HG02588 (cell line): Measurements from ENCODE around the gene AMIGO2.

Experiments
- ATAC-seq: cut with Tn5 transposase; IDR thresholded peaks from one replicate; pipeline ENCODE4 v1.9.1; 2021; ENCODE audit warnings: mild to moderate bottlenecking, moderate library complexity; ENCODE audit not compliant: unreplicated experiment

The AMIGO2 gene

DNA sequence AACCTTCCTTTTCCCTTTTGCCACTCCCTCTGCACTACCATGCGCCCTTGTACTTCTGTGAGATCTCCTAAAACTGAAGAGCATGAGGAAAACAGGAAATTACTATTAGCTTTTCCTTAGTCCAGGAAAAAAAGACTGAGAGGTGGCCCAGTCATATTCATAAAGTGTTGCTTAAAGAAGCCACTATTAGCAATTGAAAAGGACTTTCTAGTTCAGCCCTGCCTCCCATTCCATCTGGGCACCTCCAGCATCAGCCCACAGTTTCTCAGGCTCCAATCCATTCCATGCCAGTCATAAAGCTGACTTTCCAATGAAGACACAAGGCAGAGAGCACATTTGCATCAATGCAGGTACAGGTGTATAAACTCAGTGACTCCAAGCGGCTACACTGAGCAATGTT, 19.9 kb upstream of the AMIGO2 start:
- ATAC-seq: no peak

DNA sequence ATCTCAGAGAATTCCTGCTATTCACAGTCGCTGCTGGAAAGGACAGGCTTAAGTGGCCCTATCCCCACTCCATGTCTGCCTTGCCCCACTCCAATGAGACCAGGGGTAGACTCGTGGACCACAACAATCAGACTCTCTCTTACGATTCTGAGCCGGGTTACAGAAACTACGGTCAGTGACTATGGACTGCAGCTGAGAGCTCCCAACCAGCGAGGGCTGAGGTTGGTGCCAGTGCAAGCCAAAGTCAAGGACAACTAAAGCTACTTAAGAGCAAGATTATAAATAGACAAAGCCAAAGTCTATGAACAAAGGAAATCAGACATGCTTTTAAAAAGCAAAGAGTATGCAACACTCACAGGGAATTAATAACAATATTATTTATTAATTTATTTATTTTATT, 18.3 kb upstream of the AMIGO2 start:
- no peak for ATAC-seq

- no peak for ATAC-seq
Measured at GRCh38 chr12:47097276-47097896, 17.6 kb upstream of the AMIGO2 start.

DNA sequence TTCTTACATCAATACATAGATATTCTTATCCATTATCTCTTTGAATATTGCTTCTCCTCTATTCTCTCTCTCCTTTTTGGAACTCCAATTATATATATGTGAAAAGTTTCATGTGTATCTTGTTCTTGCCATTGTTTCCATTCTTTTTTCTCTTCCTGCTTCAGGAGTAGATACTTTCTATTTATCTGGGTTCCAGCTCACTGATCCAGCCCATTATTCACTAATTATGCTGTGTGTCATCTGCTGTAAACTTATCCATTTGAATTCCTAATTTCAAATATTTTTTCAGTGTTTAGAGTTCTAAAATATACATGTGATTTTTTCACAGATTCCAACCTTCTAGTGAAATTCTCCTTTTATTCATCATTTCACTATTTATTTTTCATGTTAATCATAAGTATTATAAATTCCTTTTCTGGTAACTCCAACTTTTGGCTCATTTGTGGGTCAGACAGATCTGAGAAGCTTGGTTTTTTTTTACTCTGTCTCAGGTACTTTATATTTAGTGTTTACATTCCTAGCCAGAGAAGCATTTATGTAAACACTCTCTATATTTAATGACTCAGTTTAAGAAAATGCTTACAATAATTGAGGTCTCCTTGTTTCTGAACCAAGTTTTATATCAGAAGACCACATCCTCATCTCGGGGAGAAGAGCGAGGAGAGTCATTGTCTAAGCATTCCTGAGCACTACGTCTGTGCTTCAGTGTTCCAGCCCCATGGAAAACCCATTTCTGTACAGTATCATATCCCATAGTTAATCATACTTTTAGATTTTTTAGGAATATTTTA, 15.9 kb upstream of the AMIGO2 start:
- ATAC-seq: no peak

- no peak for ATAC-seq
Measured at GRCh38 chr12:47094804-47095203, 15.0 kb upstream of the AMIGO2 start.

GRCh38 chr12:47091009-47091408, 11.2 kb upstream of the AMIGO2 start:
- ATAC-seq: no peak

DNA sequence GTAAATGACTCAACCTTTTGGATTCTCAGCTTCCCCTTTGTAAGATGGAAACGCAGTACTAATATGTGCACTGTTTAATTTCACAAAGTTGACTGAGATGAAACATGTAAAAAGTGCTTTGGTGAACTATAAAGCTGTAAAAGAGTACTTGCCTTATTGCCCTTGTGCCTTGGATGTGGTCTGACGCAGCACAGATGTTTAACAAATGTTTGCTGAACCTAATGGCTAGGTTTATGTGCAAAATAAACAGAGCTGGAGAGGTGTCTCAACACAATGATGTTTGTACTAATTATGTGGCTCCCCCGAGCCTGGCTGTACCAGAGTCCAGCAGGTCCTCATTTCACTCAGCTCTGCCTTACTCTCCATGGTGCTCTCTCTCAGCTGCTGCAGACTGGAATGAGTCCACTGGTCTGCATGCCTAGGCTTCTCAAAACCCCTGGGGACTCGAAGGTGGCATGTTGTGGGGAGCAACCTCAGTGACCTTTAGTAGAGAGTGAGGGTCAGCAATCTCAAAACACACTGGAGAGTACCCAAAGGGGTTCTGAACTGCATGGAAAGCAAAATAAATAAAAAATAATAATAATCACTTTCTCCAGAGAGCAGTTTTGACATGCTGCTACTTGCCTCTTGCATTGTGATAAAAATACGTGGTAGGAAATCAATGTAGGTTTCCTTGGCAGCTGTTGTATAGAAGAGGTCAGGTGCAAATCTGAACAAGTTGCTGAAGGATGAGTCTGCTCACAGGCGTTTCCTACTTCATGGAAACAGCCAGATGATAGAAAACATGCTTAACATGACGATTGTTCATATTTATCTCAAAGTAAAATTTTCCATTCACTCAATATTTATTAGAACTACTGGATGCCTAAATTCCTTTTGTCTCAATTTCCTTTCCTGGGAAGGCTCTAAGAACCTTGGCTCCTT, 8.5 kb upstream of the AMIGO2 start:
- no peak for ATAC-seq

DNA sequence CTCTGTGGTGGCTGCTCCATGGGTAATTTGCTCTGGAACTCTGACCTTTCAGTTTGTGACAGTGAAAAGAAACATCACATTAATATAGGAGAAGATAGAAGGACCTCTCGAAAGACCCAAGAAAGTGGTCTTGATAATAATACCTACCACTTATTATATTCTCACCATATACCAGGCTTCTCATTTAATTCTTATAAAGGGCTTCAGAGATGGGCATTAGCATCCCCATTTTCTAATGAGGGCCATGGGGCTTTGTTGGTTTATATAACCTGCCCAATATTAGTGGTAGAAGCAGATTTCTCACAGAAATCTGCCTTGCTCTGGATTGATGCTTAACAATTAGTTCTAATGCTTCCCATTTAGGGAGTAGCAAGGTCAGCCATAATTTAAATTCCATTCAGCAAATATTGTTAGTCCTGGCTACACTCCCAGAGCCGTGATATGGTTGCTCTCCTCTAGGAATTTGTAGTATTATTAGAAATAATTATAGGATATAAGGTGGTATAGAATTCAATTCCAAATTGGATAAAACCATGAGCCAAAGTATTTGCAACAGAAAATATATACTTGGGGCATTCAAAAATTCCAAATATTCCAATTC, 7.4 kb upstream of the AMIGO2 start:
- no peak for ATAC-seq

GRCh38 chr12:47085815-47086252, 6.1 kb upstream of the AMIGO2 start:
- ATAC-seq: no peak

DNA sequence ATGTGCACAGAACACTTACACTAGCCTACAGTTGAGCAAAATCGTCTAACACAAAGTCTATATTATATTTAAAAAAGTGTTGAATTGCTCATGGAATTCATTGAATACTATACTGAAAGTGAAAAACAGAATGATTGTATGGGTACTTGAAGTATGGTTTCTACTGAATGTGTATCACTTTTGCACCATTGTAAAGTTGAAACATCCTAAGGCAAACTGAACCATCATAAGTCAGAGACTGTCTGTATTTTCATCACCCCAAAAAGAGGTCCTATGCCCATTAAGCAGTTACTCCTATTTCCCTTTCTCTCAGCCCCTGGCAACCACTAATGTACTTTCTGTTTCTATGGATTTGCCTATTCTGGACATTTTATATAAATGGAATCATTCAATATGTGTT, 4.4 kb upstream of the AMIGO2 start:
- ATAC-seq: no peak

DNA sequence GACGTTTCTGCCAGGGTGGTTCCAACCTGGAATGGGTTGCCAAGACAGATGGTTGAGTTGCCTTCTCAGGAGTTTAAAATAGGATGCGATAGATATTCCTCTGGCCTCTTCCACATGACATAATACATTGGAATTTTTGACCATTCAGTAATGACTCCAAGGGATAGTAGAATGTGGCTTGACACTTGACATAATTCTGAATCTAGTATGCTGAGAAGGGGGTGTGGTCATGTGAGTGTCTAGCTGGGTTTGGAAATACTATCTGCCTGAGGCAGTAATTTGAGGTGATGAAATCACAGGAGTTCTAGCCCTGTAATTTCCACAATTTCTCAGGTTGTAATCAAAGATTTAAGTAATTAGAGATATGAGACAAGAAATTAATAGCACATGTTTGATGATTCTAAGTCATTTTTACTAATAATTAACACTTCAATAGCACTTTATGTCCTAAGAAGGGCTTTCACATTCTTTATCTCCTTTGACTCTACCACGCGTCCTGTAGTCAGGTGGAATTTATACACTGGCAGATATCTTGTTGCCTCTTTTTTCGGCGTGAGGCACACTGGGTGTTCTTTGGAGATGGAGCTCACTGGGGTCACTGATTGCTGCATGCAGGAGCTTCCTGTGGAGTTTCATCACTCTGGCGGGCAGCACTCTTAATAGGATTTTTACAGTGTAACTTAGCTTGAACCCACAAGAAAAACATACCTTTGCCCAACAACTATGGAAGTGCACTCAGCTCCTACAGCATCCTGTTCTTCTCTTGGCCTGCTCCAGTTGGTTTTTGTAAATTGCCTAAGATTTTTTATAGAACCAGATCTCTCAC, 3.2 kb upstream of the AMIGO2 start:
- ATAC-seq: no peak

DNA sequence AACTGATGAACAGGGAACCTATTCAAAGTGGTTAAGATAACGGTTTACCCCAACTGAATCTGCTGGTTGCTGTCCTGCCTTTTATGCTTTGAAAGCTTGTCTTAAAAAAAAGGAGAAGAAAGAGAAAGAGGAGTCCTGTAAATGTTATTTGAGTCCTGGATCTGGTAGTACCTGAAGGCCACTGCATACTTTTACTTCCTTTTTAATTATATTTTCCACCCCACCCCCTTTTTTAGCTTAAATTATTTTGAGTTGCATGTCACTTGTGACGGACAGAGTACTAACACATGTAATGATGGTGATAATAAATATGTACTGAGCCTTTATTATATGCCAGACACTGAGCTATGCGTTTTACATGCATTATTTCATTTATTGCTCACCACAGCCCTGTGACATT, 2.5 kb upstream of the AMIGO2 start:
- ATAC-seq: no peak

DNA sequence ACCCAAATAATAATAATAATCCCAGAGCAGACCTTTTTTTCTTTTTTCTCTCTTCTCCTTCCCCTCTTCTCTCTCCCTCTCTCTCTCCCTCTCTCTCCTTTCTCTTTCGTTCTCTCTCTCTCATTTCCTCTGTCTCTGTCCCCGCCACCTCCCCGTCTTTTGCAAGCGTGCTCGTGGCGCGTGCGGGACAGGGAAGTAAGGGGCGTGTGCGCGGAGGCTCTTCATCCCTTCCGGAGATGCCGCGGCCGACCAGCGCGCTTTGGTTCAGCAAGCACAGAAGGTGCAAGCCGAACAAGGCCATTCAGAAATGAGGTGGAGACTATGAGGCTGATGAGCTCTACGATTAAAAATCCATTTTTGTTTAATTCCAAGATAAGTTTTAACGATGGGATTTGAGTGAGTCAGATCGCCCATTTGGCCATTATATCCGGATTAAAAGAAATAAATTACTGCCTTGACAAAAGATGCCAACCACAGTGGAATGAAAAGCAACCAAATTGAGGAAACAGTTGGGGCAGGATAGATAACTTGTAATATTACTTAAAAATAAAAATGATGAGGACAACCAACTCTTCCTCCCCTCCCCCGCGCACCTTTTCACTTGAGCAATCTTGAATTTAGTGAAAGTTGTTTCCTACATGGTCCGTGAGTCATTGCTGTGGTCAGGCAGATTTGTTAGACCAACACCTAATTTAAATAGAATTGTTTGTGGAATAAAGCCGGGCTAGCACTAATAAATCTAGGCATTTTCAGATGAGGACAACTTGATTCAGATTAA, 1.2 kb upstream of the AMIGO2 start:
- no peak for ATAC-seq

DNA sequence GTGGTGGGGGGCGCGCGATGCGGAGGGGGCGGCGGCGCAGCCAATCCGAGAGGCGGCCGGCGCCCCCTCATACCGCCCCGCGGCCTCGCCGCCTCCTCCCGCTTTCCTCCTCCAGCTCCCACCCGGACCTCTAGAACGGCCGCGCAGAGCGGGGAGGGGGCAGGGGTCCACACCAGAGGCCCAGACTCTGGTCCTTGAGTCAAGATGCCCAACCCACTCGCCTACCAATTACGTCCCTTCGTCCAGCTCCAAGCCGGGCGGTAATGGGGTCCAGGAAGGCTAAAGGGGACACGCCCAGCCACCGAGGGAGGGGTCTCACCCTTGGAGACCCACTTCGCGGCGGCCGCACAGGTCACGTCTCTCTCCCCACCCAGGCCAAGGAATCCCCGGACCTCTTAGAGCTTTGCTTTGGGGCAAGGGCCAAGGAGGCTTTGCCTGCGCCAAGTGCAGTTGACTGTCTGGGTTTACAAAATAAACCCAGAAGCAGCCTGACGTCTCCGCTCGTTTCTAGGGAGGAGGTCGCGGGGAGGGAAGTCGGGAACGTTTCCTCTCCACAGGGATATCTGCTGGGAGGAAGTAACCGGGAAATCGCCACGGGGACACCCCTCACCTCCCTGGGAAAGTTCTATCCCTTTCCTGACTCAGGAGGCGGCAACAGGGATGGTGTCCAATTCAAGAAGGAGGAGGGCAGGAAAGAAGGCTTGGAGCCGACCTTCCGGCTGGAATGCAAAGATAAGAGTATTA, 394 bp upstream of the AMIGO2 start:
- ATAC-seq: peak; percentile 29

- no peak for ATAC-seq
Measured at GRCh38 chr12:47078733-47079467, 859 bp downstream of the AMIGO2 start.

DNA sequence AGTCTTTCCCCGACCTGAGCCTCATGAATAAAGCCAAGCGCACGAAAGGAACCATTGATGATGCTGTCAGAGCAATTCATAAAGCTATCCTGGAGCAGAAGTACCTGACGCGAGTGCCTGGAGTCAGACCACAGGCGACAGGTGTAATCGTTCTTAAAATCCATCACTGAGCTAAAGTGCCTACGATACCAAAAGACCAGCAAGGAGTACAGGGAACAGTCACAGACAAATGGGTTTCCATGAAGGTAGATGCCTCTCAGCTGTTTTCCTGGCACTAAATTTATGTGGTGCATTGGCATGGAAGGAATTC, 1.7 kb downstream of the AMIGO2 start:
- no peak for ATAC-seq

- no peak for ATAC-seq
Measured at GRCh38 chr12:47077206-47078085, 2.3 kb downstream of the AMIGO2 start.
